B cell (primary cell): Measurements from ENCODE around the gene BMP6. TPM values are rescaled to one million over a fixed set of nuclear protein-coding genes. Genes with fewer than 3 reads are reported as not detected.

ENCODE experiments used
- ATAC-seq: fragments of 200-7000 bp; cut with Tn5 transposase; one replicate; pipeline ENCODE4 v1.10.0; 2021; ENCODE audit warnings: low read depth, mild to moderate bottlenecking, moderate number of reproducible peaks, moderate library complexity
- CTCF ChIA-PET: fragments of 350-600 bp; sonication (Branson Sonifier 250); formaldehyde crosslinking; loops from one replicate; lab custom pipeline; 2021; ENCODE audit warnings: antibody characterized with exemption, inconsistent platforms; lab: Charles Lee
- POLR2A ChIA-PET: fragments of 350-600 bp; sonication (Branson Sonifier 250); formaldehyde crosslinking; loops from one replicate; lab custom pipeline; 2021; ENCODE audit warnings: antibody characterized with exemption; lab: Charles Lee
- DNase-seq: peaks from one replicate; pipeline ENCODE4 v3.0.0; 2013
- H2AFZ ChIP-seq: 2 replicates; pipeline ENCODE4 v1.6.1; 2012; ENCODE audit warnings: mild to moderate bottlenecking, low read depth, low read length; ENCODE audit not compliant: insufficient read depth, poor library complexity, severe bottlenecking
- H3K27ac ChIP-seq, 2 donors: 1 replicate in 1 of 2; 2 replicates in 1 of 2; pipeline ENCODE4 v1.5.1; 2012 to 2013; ENCODE audit warnings: low read length in 2 of 2, mild to moderate bottlenecking in 2 of 2, moderate library complexity in 1 of 2
- H3K27me3 ChIP-seq, 4 experiments: fragments of 200-600 bp in 1 of 4; sonication (generic) in 1 of 4; replicated peaks in 1 of 4; 1 replicate in 2 of 4; 2 replicates in 2 of 4; pipeline versions ENCODE4 v1.6.1 to v1.7.0; 2013 to 2016; ENCODE audit warnings: low read length in 3 of 4, mild to moderate bottlenecking in 2 of 4, mixed read lengths in 1 of 4, moderate library complexity in 1 of 4; ENCODE audit not compliant: insufficient read depth in 4 of 4, control insufficient read depth in 3 of 4; ENCODE audit errors: control extremely low read depth in 1 of 4
- H3K36me3 ChIP-seq, 2 experiments: replicated peaks in 1 of 2; 1 replicate in 1 of 2; 2 replicates in 1 of 2; pipeline versions ENCODE4 v1.6.1 to v1.7.1; 2013; ENCODE audit warnings: low read length in 1 of 2; ENCODE audit not compliant: insufficient read depth in 2 of 2, control insufficient read depth in 1 of 2; ENCODE audit errors: control extremely low read depth in 1 of 2, extremely low read depth in 1 of 2
- H3K4me1 ChIP-seq, 2 donors: fragments of 200-600 bp in 1 of 2; sonication (generic) in 1 of 2; 1 replicate in 1 of 2; 2 replicates in 1 of 2; pipeline versions ENCODE4 v1.5.1 to v1.6.1; 2013 to 2017; ENCODE audit warnings: low read length in 2 of 2; ENCODE audit not compliant: control insufficient read depth in 2 of 2, insufficient read depth in 2 of 2
- H3K4me2 ChIP-seq: replicated peaks from 2 replicates; pipeline ENCODE3; 2012; ENCODE audit warnings: mild to moderate bottlenecking, low read depth, low read length; ENCODE audit not compliant: poor library complexity, severe bottlenecking
- H3K4me3 ChIP-seq, 5 experiments: fragments of 200-600 bp in 1 of 5; sonication (generic) in 1 of 5; 1 replicate in 3 of 5; 2 replicates in 2 of 5; pipeline versions ENCODE4 v1.5.1 to v1.7.0; 2011 to 2016; ENCODE audit warnings: low read length in 4 of 5, mild to moderate bottlenecking in 4 of 5, low read depth in 2 of 5, control low read depth in 1 of 5, moderate library complexity in 1 of 5; ENCODE audit not compliant: insufficient read depth in 1 of 5; ENCODE audit errors: control extremely low read depth in 1 of 5, extremely low read depth in 1 of 5
- H3K79me2 ChIP-seq: fragments of 200-600 bp; sonication (generic); one replicate; pipeline ENCODE4 v1.6.0; 2016; ENCODE audit warnings: low read length; ENCODE audit not compliant: control insufficient read depth, insufficient read depth
- H3K9ac ChIP-seq: fragments of 200-600 bp; sonication (generic); 2 replicates; pipeline ENCODE4 v1.6.1; 2017; ENCODE audit warnings: mild to moderate bottlenecking, low read length, moderate library complexity
- H3K9me3 ChIP-seq, 3 donors: one replicate each; pipeline versions ENCODE4 v1.6.1 to v1.7.1; 2013; ENCODE audit warnings: low read length in 2 of 3; ENCODE audit not compliant: control insufficient read depth in 2 of 3, insufficient read depth in 1 of 3; ENCODE audit errors: control extremely low read depth in 1 of 3
- H4K20me1 ChIP-seq: 2 replicates; pipeline ENCODE4 v1.6.0; 2012; ENCODE audit warnings: mild to moderate bottlenecking, low read length; ENCODE audit not compliant: insufficient read depth, control insufficient read depth, poor library complexity, severe bottlenecking
- H3K27ac Mint-ChIP-seq: one replicate; pipeline ENCODE4 v1.8.0; 2021; ENCODE audit warnings: mixed read lengths
- H3K27me3 Mint-ChIP-seq: one replicate; pipeline ENCODE4 v1.8.0; 2021; ENCODE audit warnings: mixed read lengths
- H3K4me1 Mint-ChIP-seq: one replicate; pipeline ENCODE4 v1.8.0; 2021; ENCODE audit warnings: mixed read lengths
- H3K4me3 Mint-ChIP-seq: one replicate; pipeline ENCODE4 v1.8.0; 2021; ENCODE audit warnings: mixed read lengths
- H3K9me3 Mint-ChIP-seq: one replicate; pipeline ENCODE4 v1.8.0; 2022; ENCODE audit warnings: mixed read lengths; ENCODE audit not compliant: insufficient read depth
- EZH2 ChIP-seq: IDR thresholded peaks from 2 replicates; pipeline ENCODE4 v1.6.1; 2012; ENCODE audit warnings: borderline replicate concordance, low read depth, mild to moderate bottlenecking, moderate library complexity, low read length; ENCODE audit not compliant: insufficient read depth, poor library complexity, severe bottlenecking
- WGBS: methylation state at CpG from one replicate; pipeline ENCODE4 v1.1.5; 2013; ENCODE audit warnings: missing lambda C conversion rate; ENCODE audit not compliant: insufficient coverage; 5-methylcytosine and 5-hydroxymethylcytosine counted together
- intact Hi-C: fragments of 100-400 bp; cut with micrococcal nuclease; formaldehyde crosslinking; loops from one replicate; pipeline ENCODE4 v1.10.0; 2022
- polyA plus RNA-seq: library from polyadenylated mRNA; depleted of rRNA; stranded (reverse); fragments of >200 nt; gene quantifications from 2 replicates; pipeline ENCODE4 v1.2.3, GENCODE V29; 2012
- total RNA-seq, 2 donors: library from RNA; stranded (reverse); fragments of 120-200 nt in 1 of 2; gene quantifications; 1 replicate in 1 of 2; 2 replicates in 1 of 2; pipeline versions ENCODE4 v1.2.3 to v1.2.4, GENCODE V29; 2013 to 2022
- TF ChIP-seq, protein P1 (sequence below): fragments of 200-600 bp; IDR thresholded peaks from one replicate; pipeline ENCODE4 v1.8.0; 2022; ENCODE audit warnings: antibody characterized with exemption, mild to moderate bottlenecking

BMP6 gene
- total and polyA plus RNA-seq, 2 donors (not counting 1 experiment from before 2014, with no cell fraction given) = 0.43 to 2.9 TPM

DNA sequence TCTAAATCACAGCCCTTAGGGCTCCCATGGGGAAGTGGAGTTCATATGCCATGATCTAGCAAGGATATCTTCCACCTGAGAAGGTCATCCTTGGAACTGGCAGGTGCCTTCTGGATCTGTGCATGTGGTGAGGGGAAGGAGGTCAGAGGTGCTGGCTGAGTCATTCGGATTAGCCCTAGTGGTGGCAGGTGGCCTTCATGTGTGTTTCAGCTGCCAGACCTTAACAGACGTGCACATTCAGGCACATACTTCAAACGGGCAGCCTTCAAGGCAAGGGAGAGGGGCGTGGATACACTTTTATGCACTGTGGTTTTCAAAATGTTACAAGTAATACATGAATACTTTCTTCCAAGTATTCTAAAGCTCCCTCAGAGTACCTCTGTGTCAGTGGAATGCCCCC, 51.2 kb downstream of the BMP6 start:
- no peaks in the 10 kb centered on the region for H3K9me3 ChIP-seq
- no peaks in the 10 kb centered on the region for H3K79me2 ChIP-seq
- no peak overlapping the region for H3K4me3 Mint-ChIP-seq
- ChIA-PET CTCF (no interaction called here), POLR2A (no interaction called here)
- H3K27ac ChIP-seq = no peak overlapping the region
- H2AFZ ChIP-seq = no peak overlapping the region
- no peak overlapping the region for H3K9ac ChIP-seq
- intact Hi-C loops = no loop called here
- 100% methylated on average over 2 of the region's 4 CpGs for WGBS
- no peaks in the 10 kb centered on the region for H3K4me1 Mint-ChIP-seq
- no peak overlapping the region for H3K27ac Mint-ChIP-seq
- H3K4me1 ChIP-seq = no peaks in the 10 kb centered on the region
- ATAC-seq = no peak
- H3K4me3 ChIP-seq = no peak overlapping the region
- H3K36me3 ChIP-seq = no peaks in the 10 kb centered on the region
- no peaks in the 10 kb centered on the region for H3K9me3 Mint-ChIP-seq
- DNase-seq = no peak
- H4K20me1 ChIP-seq = no peaks in the 10 kb centered on the region
- H3K27me3 ChIP-seq = peaks cover 0 to 5% (median under 1%) of the 10 kb centered on the region in 4 experiments
- peaks cover 42% of the 10 kb centered on the region for H3K27me3 Mint-ChIP-seq
- H3K4me2 ChIP-seq = no peak overlapping the region
- TF ChIP-seq, protein P1, sequence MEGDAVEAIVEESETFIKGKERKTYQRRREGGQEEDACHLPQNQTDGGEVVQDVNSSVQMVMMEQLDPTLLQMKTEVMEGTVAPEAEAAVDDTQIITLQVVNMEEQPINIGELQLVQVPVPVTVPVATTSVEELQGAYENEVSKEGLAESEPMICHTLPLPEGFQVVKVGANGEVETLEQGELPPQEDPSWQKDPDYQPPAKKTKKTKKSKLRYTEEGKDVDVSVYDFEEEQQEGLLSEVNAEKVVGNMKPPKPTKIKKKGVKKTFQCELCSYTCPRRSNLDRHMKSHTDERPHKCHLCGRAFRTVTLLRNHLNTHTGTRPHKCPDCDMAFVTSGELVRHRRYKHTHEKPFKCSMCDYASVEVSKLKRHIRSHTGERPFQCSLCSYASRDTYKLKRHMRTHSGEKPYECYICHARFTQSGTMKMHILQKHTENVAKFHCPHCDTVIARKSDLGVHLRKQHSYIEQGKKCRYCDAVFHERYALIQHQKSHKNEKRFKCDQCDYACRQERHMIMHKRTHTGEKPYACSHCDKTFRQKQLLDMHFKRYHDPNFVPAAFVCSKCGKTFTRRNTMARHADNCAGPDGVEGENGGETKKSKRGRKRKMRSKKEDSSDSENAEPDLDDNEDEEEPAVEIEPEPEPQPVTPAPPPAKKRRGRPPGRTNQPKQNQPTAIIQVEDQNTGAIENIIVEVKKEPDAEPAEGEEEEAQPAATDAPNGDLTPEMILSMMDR = no peak
- no peak for TF ChIP-seq EZH2

DNA sequence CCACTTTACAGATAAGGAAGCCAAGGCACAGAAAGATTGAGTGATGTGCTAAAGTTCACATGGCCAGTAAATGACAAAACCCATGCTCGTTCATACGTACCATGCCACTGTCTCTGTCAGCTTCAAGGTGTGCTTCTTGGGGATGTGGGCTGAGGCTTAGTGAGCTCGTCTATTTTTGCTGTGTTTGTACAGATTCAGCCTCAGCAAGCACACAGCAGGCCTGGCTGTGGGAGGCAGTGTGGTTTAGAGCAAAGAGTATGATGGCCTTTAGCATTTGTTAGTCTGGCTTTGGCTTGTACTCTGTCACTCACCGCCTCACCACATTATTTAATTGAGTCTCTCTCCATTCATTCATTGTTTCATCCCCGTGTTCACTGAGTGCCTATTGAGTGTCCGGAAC, 55.3 kb downstream of the BMP6 start:
- H3K9me3 Mint-ChIP-seq = no peaks in the 10 kb centered on the region
- H3K27me3 ChIP-seq = peaks cover 0 to 4% (median under 1%) of the 10 kb centered on the region in 4 experiments
- no peaks in the 10 kb centered on the region for H3K9me3 ChIP-seq
- no peak for TF ChIP-seq EZH2
- TF ChIP-seq, protein P1 = no peak
- no peak for DNase-seq
- no peaks in the 10 kb centered on the region for H3K36me3 ChIP-seq
- no peaks in the 10 kb centered on the region for H4K20me1 ChIP-seq
- no peak overlapping the region for H3K4me2 ChIP-seq
- peaks cover 5 to 7% of the 10 kb centered on the region in 2 donors for H3K4me1 ChIP-seq
- intact Hi-C loops = no loop called here
- ChIA-PET CTCF (no interaction called here), POLR2A (no interaction called here)
- no peaks in the 10 kb centered on the region for H3K79me2 ChIP-seq
- no peak overlapping the region for H3K27ac ChIP-seq
- peaks cover 4% of the 10 kb centered on the region for H3K4me1 Mint-ChIP-seq
- no peak overlapping the region for H3K4me3 Mint-ChIP-seq
- H3K27ac Mint-ChIP-seq = no peak overlapping the region
- no peak for ATAC-seq
- 86% methylated on average over 5 of the region's 6 CpGs for WGBS
- peaks cover 33% of the 10 kb centered on the region for H3K27me3 Mint-ChIP-seq
- no peak overlapping the region for H2AFZ ChIP-seq
- H3K9ac ChIP-seq = no peak overlapping the region
- H3K4me3 ChIP-seq = no peak overlapping the region
